NCI-H2227 treated with DMSO at 0.1 percent for 48 hours (cell line): ENCODE data around the gene TP53AIP1.

Experiments
- DNase-seq: peaks from one replicate; lab custom pipeline; 2025; lab: John Stamatoyannopoulos, UW

The TP53AIP1 gene

GRCh38 chr11:128942272-128942612, 429 bp downstream of the TP53AIP1 start:
- DNase-seq, result no peak

- no peak for DNase-seq
Observed at GRCh38 chr11:128941573-128942271, 949 bp downstream of the TP53AIP1 start.

GRCh38 chr11:128941110-128941509, 1.6 kb downstream of the TP53AIP1 start:
- no peak for DNase-seq

GRCh38 chr11:128940603-128941002, 2.1 kb downstream of the TP53AIP1 start:
- DNase-seq, result no peak

- DNase-seq, result no peak
Observed at GRCh38 chr11:128940156-128940555, 2.5 kb downstream of the TP53AIP1 start.

GRCh38 chr11:128939591-128939990, 3.1 kb downstream of the TP53AIP1 start:
- no peak for DNase-seq

GRCh38 chr11:128938156-128938885, 4.3 kb downstream of the TP53AIP1 start:
- DNase-seq, result no peak

- no peak for DNase-seq
Observed at GRCh38 chr11:128937480-128937879, 5.2 kb downstream of the TP53AIP1 start.

GRCh38 chr11:128936606-128937251, 5.9 kb downstream of the TP53AIP1 start:
- DNase-seq, result no peak

- no peak for DNase-seq
Observed at GRCh38 chr11:128934926-128935325, 7.7 kb downstream of the TP53AIP1 start.

GRCh38 chr11:128934351-128934750, 8.3 kb downstream of the TP53AIP1 start:
- DNase-seq, result no peak

GRCh38 chr11:128933481-128934178, 9.0 kb downstream of the TP53AIP1 start:
- no peak for DNase-seq

GRCh38 chr11:128931668-128932067, 11.0 kb downstream of the TP53AIP1 start:
- no peak for DNase-seq

GRCh38 chr11:128931066-128931465, 11.6 kb downstream of the TP53AIP1 start:
- DNase-seq, result no peak

- no peak for DNase-seq
Observed at GRCh38 chr11:128929991-128930390, 12.7 kb downstream of the TP53AIP1 start.

- no peak for DNase-seq
Observed at GRCh38 chr11:128929468-128929867, 13.2 kb downstream of the TP53AIP1 start.

- no peak for DNase-seq
Observed at GRCh38 chr11:128928400-128928799, 14.3 kb downstream of the TP53AIP1 start.

GRCh38 chr11:128927683-128928336, 14.9 kb downstream of the TP53AIP1 start:
- no peak for DNase-seq

- no peak for DNase-seq
Observed at GRCh38 chr11:128927108-128927461, 15.6 kb downstream of the TP53AIP1 start.

- no peak for DNase-seq
Observed at GRCh38 chr11:128926437-128927107, 16.1 kb downstream of the TP53AIP1 start.

- DNase-seq, result no peak
Observed at GRCh38 chr11:128926000-128926399, 16.7 kb downstream of the TP53AIP1 start.

GRCh38 chr11:128925250-128925600, 17.4 kb downstream of the TP53AIP1 start:
- no peak for DNase-seq
